ENCODE measurements around the gene ABHD5. TPM values are rescaled to one million over a fixed set of nuclear protein-coding genes. Genes with fewer than 3 reads are reported as not detected.

The ABHD5 gene
- polyA plus RNA-seq, 1 of the 3 experiments (the other 2 are of a cell fraction) = 10.4 TPM

DNA sequence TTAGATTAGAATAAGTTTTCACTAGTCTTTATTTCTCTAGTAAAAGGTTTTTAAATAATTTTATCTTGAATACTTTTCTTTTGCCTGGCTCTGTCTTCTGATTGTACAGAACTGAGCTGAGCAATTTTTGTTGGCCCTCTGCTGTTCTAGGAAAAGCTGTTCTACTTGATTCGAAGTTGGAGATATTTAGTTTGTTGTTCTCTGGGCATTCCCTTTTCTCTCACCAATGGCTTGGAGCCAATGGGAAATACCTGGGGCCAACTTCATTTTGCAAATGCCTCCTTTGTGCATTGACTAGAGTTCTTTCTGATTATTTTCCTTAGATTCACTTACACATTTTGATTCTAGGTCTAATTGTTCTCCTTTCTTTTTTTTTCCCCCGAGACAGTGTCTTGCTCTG lies 16.5 kb downstream of the ABHD5 start:
- no peaks in the 10 kb centered on the region for H3K79me2 ChIP-seq (ENCODE audit: insufficient read depth)
- H2AFZ ChIP-seq (ENCODE audit: low read depth) = no peak overlapping the region
- no peaks in the 10 kb centered on the region for H3K9me3 ChIP-seq
- no peak overlapping the region for H3K4me3 ChIP-seq (ENCODE audit: low read depth in 2 of 2, low read length in 1 of 2)
- no peak for DNase-seq
- H3K27ac ChIP-seq (ENCODE audit: low read depth in 2 of 2, low read length in 1 of 2) = 0 out of 4 replicates have a peak overlapping the region, but pooled peaks of 1 of the 2 experiments have one; percentile 9
- 93% methylated on average over 2 of the region's 2 CpGs for WGBS (ENCODE audit: low lambda C conversion rate)
- no peaks in the 10 kb centered on the region for H3K9me2 ChIP-seq
- H3F3A ChIP-seq (replicated peaks; ENCODE audit: insufficient read depth) = peaks cover 18% of the 10 kb centered on the region
- H3K27me3 ChIP-seq (ENCODE audit: insufficient read depth) = no peaks in the 10 kb centered on the region
- H3K9ac ChIP-seq = no peak overlapping the region
- H4K20me1 ChIP-seq (ENCODE audit: insufficient read depth) = no peaks in the 10 kb centered on the region
- peaks cover 0 to 15% of the 10 kb centered on the region in 2 experiments; a peak in 1 of 4 replicates for H3K4me1 ChIP-seq (ENCODE audit: control insufficient read depth in 1 of 2, insufficient read depth in 2 of 2, low read depth in 1 of 2, low read length in 1 of 2)
- ChIA-PET CTCF (interaction anchor here (1.3 kb wide), 1 partner anchor 62 kb away, joined by 4 read pairs; no protein-coding TSS in a partner anchor), POLR2A (no interaction called here)
- no peak overlapping the region for H3K4me2 ChIP-seq
- peaks cover 12 to 18% of the 10 kb centered on the region in 2 experiments for H3K36me3 ChIP-seq (replicated peaks in 1 of 2; ENCODE audit: control insufficient read depth in 1 of 2, insufficient read depth in 2 of 2, low read length in 1 of 2)
- TF ChIP-seq NFIC (IDR thresholded peaks at IDR 0.05; ENCODE audit: borderline replicate concordance) = no peak
- TF ChIP-seq, protein P1, sequence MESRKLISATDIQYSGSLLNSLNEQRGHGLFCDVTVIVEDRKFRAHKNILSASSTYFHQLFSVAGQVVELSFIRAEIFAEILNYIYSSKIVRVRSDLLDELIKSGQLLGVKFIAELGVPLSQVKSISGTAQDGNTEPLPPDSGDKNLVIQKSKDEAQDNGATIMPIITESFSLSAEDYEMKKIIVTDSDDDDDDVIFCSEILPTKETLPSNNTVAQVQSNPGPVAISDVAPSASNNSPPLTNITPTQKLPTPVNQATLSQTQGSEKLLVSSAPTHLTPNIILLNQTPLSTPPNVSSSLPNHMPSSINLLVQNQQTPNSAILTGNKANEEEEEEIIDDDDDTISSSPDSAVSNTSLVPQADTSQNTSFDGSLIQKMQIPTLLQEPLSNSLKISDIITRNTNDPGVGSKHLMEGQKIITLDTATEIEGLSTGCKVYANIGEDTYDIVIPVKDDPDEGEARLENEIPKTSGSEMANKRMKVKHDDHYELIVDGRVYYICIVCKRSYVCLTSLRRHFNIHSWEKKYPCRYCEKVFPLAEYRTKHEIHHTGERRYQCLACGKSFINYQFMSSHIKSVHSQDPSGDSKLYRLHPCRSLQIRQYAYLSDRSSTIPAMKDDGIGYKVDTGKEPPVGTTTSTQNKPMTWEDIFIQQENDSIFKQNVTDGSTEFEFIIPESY (IDR thresholded peaks at IDR 0.05; ENCODE audit: borderline replicate concordance, low read depth) = no peak
- TF ChIP-seq RXRA (IDR thresholded peaks at IDR 0.05; ENCODE audit: borderline replicate concordance, low read depth) = no peak
- no peak for TF ChIP-seq YY1 (IDR thresholded peaks at IDR 0.05; ENCODE audit: low read depth)
- TF ChIP-seq TEAD4 (IDR thresholded peaks at IDR 0.05; ENCODE audit: borderline replicate concordance, insufficient read depth) = no peak
- TF ChIP-seq SIN3A (IDR thresholded peaks at IDR 0.05; ENCODE audit: borderline replicate concordance, low read depth, low read length) = no peak
- TF ChIP-seq ELF1 (IDR thresholded peaks at IDR 0.05) = no peak
- TF ChIP-seq, protein P2, sequence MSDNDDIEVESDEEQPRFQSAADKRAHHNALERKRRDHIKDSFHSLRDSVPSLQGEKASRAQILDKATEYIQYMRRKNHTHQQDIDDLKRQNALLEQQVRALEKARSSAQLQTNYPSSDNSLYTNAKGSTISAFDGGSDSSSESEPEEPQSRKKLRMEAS (IDR thresholded peaks at IDR 0.05; ENCODE audit: low read depth) = no peak
- TF ChIP-seq, protein P3, sequence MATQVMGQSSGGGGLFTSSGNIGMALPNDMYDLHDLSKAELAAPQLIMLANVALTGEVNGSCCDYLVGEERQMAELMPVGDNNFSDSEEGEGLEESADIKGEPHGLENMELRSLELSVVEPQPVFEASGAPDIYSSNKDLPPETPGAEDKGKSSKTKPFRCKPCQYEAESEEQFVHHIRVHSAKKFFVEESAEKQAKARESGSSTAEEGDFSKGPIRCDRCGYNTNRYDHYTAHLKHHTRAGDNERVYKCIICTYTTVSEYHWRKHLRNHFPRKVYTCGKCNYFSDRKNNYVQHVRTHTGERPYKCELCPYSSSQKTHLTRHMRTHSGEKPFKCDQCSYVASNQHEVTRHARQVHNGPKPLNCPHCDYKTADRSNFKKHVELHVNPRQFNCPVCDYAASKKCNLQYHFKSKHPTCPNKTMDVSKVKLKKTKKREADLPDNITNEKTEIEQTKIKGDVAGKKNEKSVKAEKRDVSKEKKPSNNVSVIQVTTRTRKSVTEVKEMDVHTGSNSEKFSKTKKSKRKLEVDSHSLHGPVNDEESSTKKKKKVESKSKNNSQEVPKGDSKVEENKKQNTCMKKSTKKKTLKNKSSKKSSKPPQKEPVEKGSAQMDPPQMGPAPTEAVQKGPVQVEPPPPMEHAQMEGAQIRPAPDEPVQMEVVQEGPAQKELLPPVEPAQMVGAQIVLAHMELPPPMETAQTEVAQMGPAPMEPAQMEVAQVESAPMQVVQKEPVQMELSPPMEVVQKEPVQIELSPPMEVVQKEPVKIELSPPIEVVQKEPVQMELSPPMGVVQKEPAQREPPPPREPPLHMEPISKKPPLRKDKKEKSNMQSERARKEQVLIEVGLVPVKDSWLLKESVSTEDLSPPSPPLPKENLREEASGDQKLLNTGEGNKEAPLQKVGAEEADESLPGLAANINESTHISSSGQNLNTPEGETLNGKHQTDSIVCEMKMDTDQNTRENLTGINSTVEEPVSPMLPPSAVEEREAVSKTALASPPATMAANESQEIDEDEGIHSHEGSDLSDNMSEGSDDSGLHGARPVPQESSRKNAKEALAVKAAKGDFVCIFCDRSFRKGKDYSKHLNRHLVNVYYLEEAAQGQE (IDR thresholded peaks at IDR 0.05; ENCODE audit: low read depth, low read length) = no peak
- TF ChIP-seq TAF1 (IDR thresholded peaks at IDR 0.05; ENCODE audit: borderline replicate concordance, low read depth, low read length) = no peak
- no peak for TF ChIP-seq EZH2phosphoT487 (IDR thresholded peaks at IDR 0.05; ENCODE audit: borderline replicate concordance, low read depth)
- TF ChIP-seq, protein P4, sequence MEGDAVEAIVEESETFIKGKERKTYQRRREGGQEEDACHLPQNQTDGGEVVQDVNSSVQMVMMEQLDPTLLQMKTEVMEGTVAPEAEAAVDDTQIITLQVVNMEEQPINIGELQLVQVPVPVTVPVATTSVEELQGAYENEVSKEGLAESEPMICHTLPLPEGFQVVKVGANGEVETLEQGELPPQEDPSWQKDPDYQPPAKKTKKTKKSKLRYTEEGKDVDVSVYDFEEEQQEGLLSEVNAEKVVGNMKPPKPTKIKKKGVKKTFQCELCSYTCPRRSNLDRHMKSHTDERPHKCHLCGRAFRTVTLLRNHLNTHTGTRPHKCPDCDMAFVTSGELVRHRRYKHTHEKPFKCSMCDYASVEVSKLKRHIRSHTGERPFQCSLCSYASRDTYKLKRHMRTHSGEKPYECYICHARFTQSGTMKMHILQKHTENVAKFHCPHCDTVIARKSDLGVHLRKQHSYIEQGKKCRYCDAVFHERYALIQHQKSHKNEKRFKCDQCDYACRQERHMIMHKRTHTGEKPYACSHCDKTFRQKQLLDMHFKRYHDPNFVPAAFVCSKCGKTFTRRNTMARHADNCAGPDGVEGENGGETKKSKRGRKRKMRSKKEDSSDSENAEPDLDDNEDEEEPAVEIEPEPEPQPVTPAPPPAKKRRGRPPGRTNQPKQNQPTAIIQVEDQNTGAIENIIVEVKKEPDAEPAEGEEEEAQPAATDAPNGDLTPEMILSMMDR (IDR thresholded peaks at IDR 0.05) = no peak
- no peak for TF ChIP-seq RFX5 (IDR thresholded peaks at IDR 0.05; ENCODE audit: low read length)
- no peak for TF ChIP-seq JUND (IDR thresholded peaks at IDR 0.05)
- TF ChIP-seq FOSL2 (IDR thresholded peaks at IDR 0.05; ENCODE audit: borderline replicate concordance, low read depth) = no peak
- no peak for TF ChIP-seq CHD2 (IDR thresholded peaks at IDR 0.05; ENCODE audit: low read length, partially characterized antibody)
- no peak for TF ChIP-seq GABPA (IDR thresholded peaks at IDR 0.05; ENCODE audit: low read depth)
